GM18508 (cell line): ENCODE data around the gene DENND1C.

ENCODE experiments used
- ATAC-seq: cut with Tn5 transposase; IDR thresholded peaks from one replicate; pipeline ENCODE4 v1.9.1; 2021; ENCODE audit warnings: moderate number of reproducible peaks; ENCODE audit not compliant: insufficient read depth, unreplicated experiment

The DENND1C gene

GRCh38 chr19:6480848-6481415 lies 655 bp downstream of the DENND1C start:
- no peak for ATAC-seq

GRCh38 chr19:6479836-6480398 lies 1.7 kb downstream of the DENND1C start:
- ATAC-seq, result no peak

- no peak for ATAC-seq
These were observed 2.8 kb downstream of the DENND1C start for GRCh38 chr19:6478815-6479214.

- ATAC-seq, result no peak
These were observed 4.6 kb downstream of the DENND1C start for GRCh38 chr19:6476896-6477431.

- no peak for ATAC-seq
These were observed 5.3 kb downstream of the DENND1C start for GRCh38 chr19:6476155-6476895.

GRCh38 chr19:6475321-6476108 lies 6.1 kb downstream of the DENND1C start:
- ATAC-seq, result no peak

- ATAC-seq, result no peak
These were observed 7.9 kb downstream of the DENND1C start for GRCh38 chr19:6473647-6474046.

- no peak for ATAC-seq
These were observed 8.9 kb downstream of the DENND1C start for GRCh38 chr19:6472713-6473112.

GRCh38 chr19:6471076-6471475 lies 10.5 kb downstream of the DENND1C start:
- no peak for ATAC-seq

GRCh38 chr19:6470173-6470572 lies 11.4 kb downstream of the DENND1C start:
- ATAC-seq, result no peak

GRCh38 chr19:6467384-6467783 lies 14.2 kb downstream of the DENND1C start:
- ATAC-seq, result no peak

- no peak for ATAC-seq
These were observed 14.9 kb downstream of the DENND1C start for GRCh38 chr19:6466526-6467248.

- no peak for ATAC-seq
These were observed 15.9 kb downstream of the DENND1C start for GRCh38 chr19:6465663-6466062.

GRCh38 chr19:6465006-6465405 lies 16.6 kb downstream of the DENND1C start:
- ATAC-seq, result no peak

GRCh38 chr19:6464070-6464873 lies 17.3 kb downstream of the DENND1C start, which contains the start of gene CRB3:
Gene CRB3 (plus strand): TSS chr19:6464271. CDS start chr19:6464702, 431 bp downstream.
- ATAC-seq, result no peak

GRCh38 chr19:6460099-6460884 lies 21.3 kb downstream of the DENND1C start:
- ATAC-seq, result peak; percentile 52

- no peak for ATAC-seq
These were observed 22.1 kb downstream of the DENND1C start, which contains the start of gene SLC25A23 for GRCh38 chr19:6459262-6460098. Gene SLC25A23 (minus strand): TSS chr19:6459792. CDS start chr19:6459628, 164 bp downstream.
